ENCODE data around the gene ZBTB37.
"Not testable (repeated sequence)": the region's sequence is repeated elsewhere in the genome, so short reads cannot be mapped to it uniquely, and the experiment has no call there.

Gene ZBTB37

DNA sequence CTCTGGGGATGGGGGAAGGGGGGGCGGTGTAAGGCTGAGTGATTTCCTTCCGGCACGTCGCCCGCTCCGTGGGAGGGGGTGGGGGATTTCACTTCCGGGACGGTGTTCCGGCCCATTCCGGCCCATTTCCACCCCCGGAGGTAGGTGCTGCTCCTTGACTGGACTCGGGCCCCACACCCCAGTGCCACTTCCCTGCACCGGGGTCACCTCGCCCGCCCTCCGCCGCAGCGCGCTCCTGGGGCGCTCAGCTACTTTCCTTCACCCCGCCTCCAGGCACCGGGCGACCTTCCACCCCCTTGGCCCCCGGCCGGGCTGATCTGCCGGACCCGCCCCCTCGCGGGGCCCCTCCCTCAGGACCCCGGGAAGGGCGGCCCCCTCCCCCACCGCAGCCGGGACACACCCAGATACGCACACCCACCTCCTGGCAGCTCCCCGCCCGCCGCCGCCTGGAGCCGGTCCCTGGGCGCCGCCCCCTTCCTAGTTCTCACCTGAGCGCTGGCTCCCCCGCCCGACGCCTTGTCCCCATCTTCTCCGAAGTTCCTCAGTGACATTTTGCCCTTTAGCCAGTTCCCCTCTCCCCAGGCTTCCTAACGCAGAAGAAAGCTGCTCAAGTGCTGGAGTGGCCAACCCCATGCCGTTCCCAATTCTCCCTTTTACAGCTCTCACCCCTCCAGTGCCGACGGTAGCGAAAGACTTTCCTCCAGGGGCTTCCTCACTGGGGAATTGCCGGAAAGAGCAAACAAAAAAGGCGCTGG, at the start of gene ZBTB37:
ZBTB37 (plus strand) TSS at position 115 of the 755 bp plus-strand sequence. CDS start 1,846 bp downstream, outside the sequence.
- DNase-seq (ENCODE audit: low read depth in 3 of 3): peak; percentile 88 to 91 (median 88)

DNA sequence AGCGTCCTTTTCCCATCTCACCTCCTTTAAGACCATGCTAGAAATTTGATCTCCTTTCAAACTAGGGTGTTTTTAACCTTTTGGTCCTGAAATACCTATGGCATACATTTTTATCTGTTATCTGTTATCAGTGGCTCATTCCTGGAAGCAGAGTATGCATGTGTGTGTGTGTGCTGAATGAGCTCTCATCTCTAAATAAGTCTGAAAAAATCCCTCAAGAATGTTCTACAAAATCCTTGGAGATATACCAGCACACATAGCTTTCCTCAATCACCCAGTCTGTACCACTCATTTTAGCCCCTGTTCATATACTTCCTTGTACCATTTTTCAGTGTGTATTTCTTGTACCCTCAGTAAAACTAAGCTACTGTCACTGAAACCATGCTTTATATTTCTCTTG, 49.7 kb upstream of the ZBTB37 start:
- DNase-seq (ENCODE audit: low read depth in 3 of 3): no peak

- DNase-seq (ENCODE audit: low read depth in 3 of 3): no peak
Observed at GRCh38 chr1:173821680-173822079, 46.5 kb upstream of the ZBTB37 start.

- no peak for DNase-seq (ENCODE audit: low read depth in 3 of 3)
Observed at GRCh38 chr1:173823781-173824314, 44.3 kb upstream of the ZBTB37 start.

- peak; percentile 68 to 81 (median 79) for DNase-seq (ENCODE audit: low read depth in 3 of 3)
Observed at GRCh38 chr1:173824315-173825081, 43.7 kb upstream of the ZBTB37 start, which contains the start of the genes CENPL and DARS2. Gene CENPL (minus strand): TSS chr1:173824883. CDS start chr1:173811299, 13,584 bp downstream. Gene DARS2 (plus strand): TSS chr1:173824673. CDS start chr1:173825230, 557 bp downstream.

DNA sequence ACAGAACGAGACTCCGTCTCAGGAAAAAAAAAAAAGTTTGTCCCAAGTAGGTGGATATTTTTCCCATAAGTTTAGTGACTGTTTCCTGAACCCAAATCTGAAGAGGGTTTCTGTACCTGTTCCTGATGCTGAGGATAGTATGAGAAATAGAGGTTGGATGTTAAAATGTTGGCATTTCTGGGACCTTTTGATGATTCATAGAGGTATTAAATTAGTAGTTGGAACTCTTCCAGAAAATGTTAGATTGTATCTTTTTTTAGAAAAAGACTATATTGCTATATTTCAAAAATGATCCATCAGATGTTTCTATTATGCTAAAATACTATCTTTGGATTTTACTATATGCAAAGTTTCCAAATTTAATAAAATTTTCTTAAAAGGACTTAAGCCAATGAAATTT, 40.6 kb upstream of the ZBTB37 start:
- DNase-seq (ENCODE audit: low read depth in 3 of 3): no peak

DNA sequence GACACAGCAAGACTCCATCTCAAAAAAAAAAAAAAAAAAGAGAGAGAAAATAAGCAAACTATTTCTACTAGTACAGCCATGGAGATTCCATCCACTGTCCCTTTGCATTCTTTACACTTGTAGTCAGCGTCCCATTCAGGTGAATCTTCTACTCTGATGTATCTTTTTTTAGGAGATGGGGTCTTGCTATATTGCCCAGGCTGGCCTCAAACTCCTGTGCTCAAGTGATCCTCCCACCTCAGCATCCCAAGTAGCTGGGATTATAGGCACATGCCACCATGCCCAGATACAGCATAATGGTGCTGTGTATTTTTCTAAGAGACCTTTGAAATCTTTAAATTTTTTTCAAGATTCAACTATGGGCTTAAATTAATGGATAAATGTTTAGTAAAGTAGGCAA, 35.4 kb upstream of the ZBTB37 start:
- no peak for DNase-seq (ENCODE audit: low read depth in 3 of 3)

DNA sequence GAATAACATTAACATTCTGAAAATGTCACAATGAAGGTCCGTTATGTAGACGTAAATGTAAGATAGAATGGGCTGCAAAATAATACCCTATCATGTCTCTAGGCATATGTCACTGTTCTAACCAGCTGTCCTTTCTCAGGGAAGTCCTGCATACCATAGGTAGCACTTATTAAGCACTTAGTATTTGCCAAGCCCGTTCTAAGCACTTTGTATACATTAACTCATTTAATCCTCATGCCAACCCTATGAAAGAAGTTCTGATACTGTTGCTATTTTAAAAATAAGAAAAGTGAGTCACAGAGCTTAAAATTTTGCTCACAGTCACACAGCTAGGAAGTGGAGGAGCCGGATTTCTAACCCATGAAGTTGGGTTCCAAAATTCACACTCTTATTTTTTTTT, 16.1 kb upstream of the ZBTB37 start:
- DNase-seq (ENCODE audit: low read depth in 3 of 3): no peak

DNA sequence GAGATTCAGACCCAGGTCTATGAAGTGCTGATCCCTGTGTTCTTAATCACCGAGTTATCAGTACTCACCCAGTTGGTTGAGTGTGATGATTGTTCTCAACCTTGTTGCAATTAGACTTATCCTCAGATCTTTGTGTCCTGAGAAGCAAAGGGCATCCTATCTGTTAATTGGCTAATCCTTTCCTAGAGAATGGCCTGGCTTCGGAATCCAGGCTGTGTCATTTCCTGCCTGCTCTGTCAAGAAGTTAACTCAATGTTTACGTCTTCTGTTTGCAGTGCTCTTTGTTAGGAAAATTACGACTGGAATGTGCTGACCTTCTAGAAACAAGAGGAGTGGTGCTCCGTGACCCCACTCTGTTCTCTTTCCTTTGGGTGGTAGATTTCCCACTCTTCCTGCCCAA, 15.1 kb upstream of the ZBTB37 start:
- DNase-seq (ENCODE audit: low read depth in 3 of 3): no peak

- no peak for DNase-seq (ENCODE audit: low read depth in 3 of 3)
Observed at GRCh38 chr1:173856014-173856413, 12.2 kb upstream of the ZBTB37 start.

DNA sequence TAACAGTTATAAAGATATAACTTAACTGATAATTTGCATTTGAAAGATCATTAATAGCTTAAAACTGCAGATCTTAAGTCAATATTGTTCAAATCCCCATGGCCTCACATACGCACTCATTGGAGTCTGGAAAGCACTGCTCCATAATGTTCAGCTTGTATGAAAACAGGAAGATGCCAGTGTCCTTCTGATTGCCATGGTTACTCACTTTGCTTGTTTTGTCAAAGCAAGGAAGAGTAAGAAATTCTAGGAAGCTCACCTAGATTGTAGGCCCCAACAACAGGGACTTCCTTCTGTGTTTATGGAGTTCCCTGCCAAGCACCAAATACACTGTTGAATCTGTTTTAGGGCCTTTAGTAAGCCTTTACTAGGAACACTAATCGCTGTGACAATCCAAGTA, 11.3 kb upstream of the ZBTB37 start:
- DNase-seq (ENCODE audit: low read depth in 3 of 3): no peak

- no peak for DNase-seq (ENCODE audit: low read depth in 3 of 3)
Observed at GRCh38 chr1:173857363-173857917, 10.7 kb upstream of the ZBTB37 start.

DNA sequence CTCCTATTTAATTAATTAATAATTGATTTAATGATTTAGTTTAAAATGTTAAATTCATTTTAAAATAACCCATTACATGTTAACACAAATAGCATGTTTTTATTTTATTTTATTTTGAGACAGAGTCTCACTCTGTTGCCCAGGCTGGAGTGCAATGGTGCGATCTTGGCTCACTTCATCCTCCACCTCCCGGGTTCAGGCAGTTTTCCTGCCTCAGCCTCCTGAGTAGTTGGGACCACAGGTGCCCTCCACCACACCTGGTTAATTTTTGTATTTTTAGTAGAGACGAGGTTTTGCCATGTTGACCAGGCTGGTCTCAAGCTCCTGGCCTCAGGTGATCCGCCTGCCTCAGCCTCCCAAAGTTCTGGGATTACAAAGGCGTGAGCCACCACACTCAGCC, 8.6 kb upstream of the ZBTB37 start:
- not testable (repeated sequence) for DNase-seq (ENCODE audit: low read depth in 3 of 3)

DNA sequence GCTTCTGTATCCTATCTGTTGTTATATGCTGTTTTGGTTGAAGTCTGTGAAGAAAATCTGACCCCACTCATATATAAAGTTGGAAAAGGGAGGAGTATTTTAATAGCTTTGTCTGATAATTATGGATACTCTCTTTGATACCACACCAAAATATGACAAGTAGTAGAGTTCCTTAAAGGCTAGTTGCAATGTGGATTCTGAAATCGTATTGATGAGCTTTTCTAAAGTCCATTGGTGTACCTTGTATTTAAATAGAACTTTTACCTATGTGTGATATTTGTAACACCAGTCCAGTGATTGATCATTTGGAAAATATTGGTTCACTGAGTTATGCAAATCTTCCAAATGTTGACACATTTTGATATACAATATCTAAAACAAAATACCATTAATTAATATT, 8.1 kb upstream of the ZBTB37 start:
- DNase-seq (ENCODE audit: low read depth in 3 of 3): no peak

DNA sequence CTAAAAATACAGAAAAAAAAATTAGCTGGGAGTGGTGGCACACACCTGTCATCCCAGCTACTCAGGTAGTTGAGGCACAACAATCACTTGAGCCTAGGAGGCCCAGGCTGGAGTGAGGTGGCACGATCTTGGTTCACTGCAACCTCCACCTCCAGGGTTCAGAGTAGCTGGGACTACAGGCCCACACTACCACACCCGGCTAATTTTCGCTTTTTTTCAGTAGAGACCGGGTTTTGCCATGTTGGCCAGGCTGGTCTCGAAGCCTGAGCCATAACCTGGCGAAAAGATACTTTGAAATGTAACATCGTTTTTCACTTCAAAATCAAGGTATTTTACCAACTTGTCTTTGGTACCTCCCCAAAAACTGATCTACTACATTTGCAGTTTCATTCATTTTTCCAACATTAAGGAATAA, 6.4 kb upstream of the ZBTB37 start:
- DNase-seq (ENCODE audit: low read depth in 3 of 3): no peak

- DNase-seq (ENCODE audit: low read depth in 3 of 3): not testable (repeated sequence)
Observed at GRCh38 chr1:173862146-173862768, 5.9 kb upstream of the ZBTB37 start.

DNA sequence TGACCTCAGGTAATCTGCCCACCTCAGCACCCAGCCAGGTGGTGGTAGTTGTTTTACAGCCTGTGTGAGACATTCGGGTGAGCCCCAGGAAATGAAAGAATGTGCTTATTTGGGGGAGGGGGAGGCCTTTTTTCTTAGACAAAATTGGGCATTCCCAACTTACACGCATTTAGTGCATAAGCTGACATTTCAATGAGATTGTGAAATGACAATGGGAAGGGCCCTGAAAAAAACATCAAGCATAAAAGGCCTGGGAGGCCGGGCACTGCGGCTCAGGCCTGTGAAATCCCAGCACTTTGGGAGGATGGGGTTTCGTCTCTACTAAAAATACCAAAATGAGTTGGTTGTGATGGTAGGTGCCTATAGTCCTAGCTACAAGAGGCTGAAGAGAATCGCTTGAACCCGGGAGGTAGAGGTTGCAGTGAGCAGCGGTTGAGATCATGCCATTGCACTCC, 5.4 kb upstream of the ZBTB37 start:
- DNase-seq (ENCODE audit: low read depth in 3 of 3): no peak

DNA sequence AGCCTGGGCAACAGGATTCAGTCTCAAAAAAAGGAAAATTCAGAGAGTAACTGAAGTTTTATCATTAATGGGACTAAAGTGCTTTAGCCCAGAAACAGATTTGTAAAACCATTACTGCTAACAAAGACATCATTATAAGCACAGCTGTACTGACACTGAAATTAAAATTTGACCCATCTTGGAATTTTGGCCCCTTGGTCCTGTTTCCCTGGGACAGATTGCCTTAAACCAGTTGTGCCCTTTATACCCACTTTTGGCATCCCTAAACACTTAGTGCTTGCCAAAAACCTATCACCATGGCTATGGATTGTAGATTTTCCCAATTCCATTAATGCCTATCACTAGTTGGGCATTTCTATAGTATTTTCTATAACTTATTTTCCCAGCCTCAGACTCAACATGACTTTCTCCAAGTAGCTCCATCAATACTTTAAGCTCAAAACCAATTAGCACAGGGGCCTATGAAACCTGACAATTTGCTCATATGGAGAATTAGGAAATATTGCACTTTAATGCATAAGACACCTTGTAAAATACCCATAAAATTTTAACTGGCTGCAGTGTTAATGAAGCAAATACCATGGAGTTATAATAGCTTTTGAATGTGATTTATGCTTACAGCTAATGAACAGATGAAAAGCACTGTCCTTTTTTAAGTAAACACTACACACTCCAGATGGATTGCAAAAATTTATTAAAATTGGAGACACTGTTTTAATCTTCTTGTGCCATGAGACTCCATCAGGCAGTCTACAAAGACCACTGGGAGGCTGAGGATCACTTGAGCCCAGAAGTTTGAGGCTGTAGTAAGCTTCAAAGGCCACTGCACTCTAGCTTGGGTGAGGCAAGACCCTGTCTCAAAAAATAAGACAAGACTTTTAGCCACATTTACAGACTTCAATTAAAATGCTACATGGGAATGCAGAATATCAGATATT, 4.7 kb upstream of the ZBTB37 start:
- DNase-seq (ENCODE audit: low read depth in 3 of 3): no peak

DNA sequence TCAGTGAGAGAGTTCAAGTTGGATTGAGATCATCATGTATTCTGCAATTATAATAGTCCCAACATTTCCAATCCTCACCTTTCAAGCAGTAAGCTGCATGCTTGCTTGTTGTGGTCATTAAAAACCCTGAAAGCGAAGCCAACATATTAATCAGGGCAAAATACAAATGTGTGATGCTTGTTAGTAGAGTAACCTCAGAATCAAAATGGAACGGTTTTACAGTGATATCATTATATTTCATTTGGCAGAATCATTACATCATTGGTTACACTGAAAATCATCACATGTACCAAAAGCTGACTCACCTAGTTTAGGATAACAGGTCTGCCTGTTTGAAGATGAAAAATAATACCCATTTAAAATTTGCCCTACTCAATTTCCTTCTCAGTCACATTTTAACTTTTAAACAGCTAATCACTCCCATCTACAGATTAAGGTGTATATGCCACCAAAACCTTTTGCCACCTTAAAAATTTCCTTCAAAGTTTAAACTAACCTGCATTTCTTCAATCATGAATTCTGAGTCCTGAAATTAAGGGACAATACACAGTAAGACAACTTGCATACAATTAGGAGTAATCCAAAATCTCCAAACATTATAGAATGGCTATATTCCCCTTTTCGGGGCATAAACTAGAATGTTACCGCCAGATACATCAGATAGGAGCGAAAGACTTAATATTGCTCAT, 3.9 kb upstream of the ZBTB37 start:
- DNase-seq (ENCODE audit: low read depth in 3 of 3): no peak
